ENCODE measurements around the gene SLC16A9. TPM values are rescaled to one million over a fixed set of nuclear protein-coding genes. Genes with fewer than 3 reads are reported as not detected.
"Not testable (repeated sequence)": the region's sequence is repeated elsewhere in the genome, so short reads cannot be mapped to it uniquely, and the experiment has no call there.

Gene SLC16A9
- total RNA-seq, 6 experiments from 2014 or later = not detected

GRCh38 chr10:59750155-59750945 is 40.7 kb upstream of the SLC16A9 start:
- Mint-ChIP-seq H3K36me3 (ENCODE audit: low read depth) (no peaks in the 10 kb centered on the region), H3K4me1 (ENCODE audit: low read depth) (no peaks in the 10 kb centered on the region), H3K27me3 (ENCODE audit: insufficient read depth) (peaks cover 2% of the 10 kb centered on the region; the same call in 1 of the 2 replicates), H3K4me3 (no peak overlapping the region), H3K9me3 (no peaks in the 10 kb centered on the region; the same call in 1 of the 2 replicates), H3K27ac (no peak overlapping the region)
- no peak for TF ChIP-seq CTCF (IDR thresholded peaks at IDR 0.05)
- DNase-seq = no peak

DNA sequence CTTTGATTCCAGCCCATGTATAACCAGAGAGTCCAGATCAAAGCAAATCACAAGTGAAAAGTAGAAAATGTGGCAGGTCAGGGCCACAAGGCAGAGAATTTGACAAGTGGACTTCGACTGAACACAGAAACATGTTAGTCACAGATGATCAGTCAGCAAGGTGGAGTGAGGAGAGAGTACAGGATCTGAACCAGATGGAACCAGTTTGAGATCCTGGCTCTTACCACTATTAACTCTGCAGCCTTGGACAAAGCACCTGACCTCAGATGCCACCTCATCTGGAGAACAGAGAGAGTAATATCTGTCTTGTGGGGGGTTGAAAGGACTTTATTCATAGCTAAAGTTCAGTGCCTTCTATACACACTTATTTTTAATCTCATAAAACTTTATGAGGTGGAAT is 39.2 kb upstream of the SLC16A9 start:
- TF ChIP-seq CTCF (IDR thresholded peaks at IDR 0.05) = no peak
- H3K9me3 Mint-ChIP-seq = peaks cover 6% of the 10 kb centered on the region; the same call in 1 of the 2 replicates
- H3K36me3 Mint-ChIP-seq (ENCODE audit: low read depth) = no peaks in the 10 kb centered on the region
- H3K4me1 Mint-ChIP-seq (ENCODE audit: low read depth) = no peaks in the 10 kb centered on the region
- peaks cover 2% of the 10 kb centered on the region; the same call in 1 of the 2 replicates for H3K27me3 Mint-ChIP-seq (ENCODE audit: insufficient read depth)
- no peak for DNase-seq
- no peak overlapping the region for H3K4me3 Mint-ChIP-seq
- H3K27ac Mint-ChIP-seq = no peak overlapping the region

GRCh38 chr10:59745163-59745650 is 35.6 kb upstream of the SLC16A9 start:
- Mint-ChIP-seq H3K9me3 (peaks cover 8% of the 10 kb centered on the region; the same call in 1 of the 2 replicates), H3K36me3 (ENCODE audit: low read depth) (no peaks in the 10 kb centered on the region), H3K4me3 (no peak overlapping the region), H3K27me3 (ENCODE audit: insufficient read depth) (peaks cover 2% of the 10 kb centered on the region; the same call in 1 of the 2 replicates), H3K27ac (no peak overlapping the region), H3K4me1 (ENCODE audit: low read depth) (no peaks in the 10 kb centered on the region)
- no peak for DNase-seq
- TF ChIP-seq CTCF (IDR thresholded peaks at IDR 0.05) = no peak

- not testable (repeated sequence) for H3K9me3 Mint-ChIP-seq; H3K4me3 Mint-ChIP-seq; H3K27ac Mint-ChIP-seq; H3K36me3 Mint-ChIP-seq (ENCODE audit: low read depth); H3K27me3 Mint-ChIP-seq (ENCODE audit: insufficient read depth); DNase-seq; H3K4me1 Mint-ChIP-seq (ENCODE audit: low read depth)
Measured at GRCh38 chr10:59744762-59745161, 35.1 kb upstream of the SLC16A9 start.

DNA sequence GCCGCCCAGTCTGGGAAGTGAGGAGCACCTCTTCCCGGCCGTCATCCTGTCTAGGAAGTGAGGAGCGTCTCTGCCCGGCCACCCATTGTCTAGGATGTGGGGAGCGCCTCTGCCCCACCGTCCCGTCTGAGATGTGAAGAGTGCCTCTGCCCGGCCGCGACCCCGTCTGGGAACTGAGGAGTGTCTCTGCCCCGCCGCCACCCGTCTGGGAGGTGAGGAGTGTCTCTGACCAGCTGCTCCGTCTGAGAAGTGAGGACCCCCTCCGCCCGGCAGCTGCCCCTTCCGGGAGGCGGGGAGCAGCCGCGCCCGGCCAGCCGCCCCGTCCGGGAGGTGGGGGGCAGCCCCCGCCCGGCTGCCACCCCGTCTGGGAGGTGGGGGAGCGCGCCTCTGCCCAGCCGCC is 34.5 kb upstream of the SLC16A9 start:
- not testable (repeated sequence) for H3K4me1 Mint-ChIP-seq (ENCODE audit: low read depth); H3K36me3 Mint-ChIP-seq (ENCODE audit: low read depth); H3K27ac Mint-ChIP-seq; H3K27me3 Mint-ChIP-seq (ENCODE audit: insufficient read depth); DNase-seq; H3K4me3 Mint-ChIP-seq; H3K9me3 Mint-ChIP-seq

DNA sequence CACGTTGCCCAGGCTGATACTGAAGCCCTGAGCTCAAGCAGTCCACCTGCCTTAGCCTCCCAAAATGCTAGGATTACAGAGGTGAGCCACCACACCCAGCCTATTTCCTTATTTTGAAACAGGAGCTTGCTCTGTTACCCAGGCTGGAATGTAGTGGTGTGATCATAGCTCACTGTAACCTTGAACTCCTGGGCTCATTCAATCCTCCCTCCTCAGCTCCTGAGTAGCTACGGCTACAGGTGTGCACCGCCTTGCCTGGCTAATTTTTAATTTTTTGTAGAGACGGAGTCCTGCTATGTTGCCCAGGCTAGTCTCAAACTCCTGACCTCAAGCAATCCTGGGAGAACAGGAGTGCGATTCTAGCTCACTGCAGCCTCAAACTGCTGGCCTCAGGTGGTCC is 31.9 kb upstream of the SLC16A9 start:
- TF ChIP-seq CTCF (IDR thresholded peaks at IDR 0.05) = no peak
- no peak overlapping the region for H3K4me3 Mint-ChIP-seq
- no peak overlapping the region for H3K27ac Mint-ChIP-seq
- H3K27me3 Mint-ChIP-seq (ENCODE audit: insufficient read depth) = no peaks in the 10 kb centered on the region
- H3K4me1 Mint-ChIP-seq (ENCODE audit: low read depth) = no peaks in the 10 kb centered on the region
- 0 out of 2 replicates have a peak, but pooled peaks cover 8% of the 10 kb centered on the region for H3K9me3 Mint-ChIP-seq
- no peak for DNase-seq
- H3K36me3 Mint-ChIP-seq (ENCODE audit: low read depth) = no peaks in the 10 kb centered on the region
